Endothelial cell of umbilical vein (primary cell): Measurements from ENCODE around the gene ICE2. TPM values are rescaled to one million over a fixed set of nuclear protein-coding genes. Genes with fewer than 3 reads are reported as not detected.

ENCODE experiments used
- BruUV-seq: library from RNA; stranded (reverse); fragments of 400-500 nt; replicated peaks from 2 replicates; lab custom pipeline; 2021; lab: Mats Ljungman, UMichigan
- CTCF ChIA-PET: fragments of 300-600, 350-600 bp; sonication (Branson Sonifier 250); formaldehyde crosslinking; loops from one replicate; lab custom pipeline; 2021; ENCODE audit warnings: antibody characterized with exemption, inconsistent platforms; lab: Charles Lee
- POLR2A ChIA-PET: fragments of 300-600, 350-600 bp; sonication (Branson Sonifier 250); formaldehyde crosslinking; loops from one replicate; lab custom pipeline; 2021; ENCODE audit warnings: antibody characterized with exemption, inconsistent platforms; lab: Charles Lee
- DNase-seq: peaks from one replicate; pipeline ENCODE4 v3.0.0-alpha.2; 2011; ENCODE audit warnings: low read depth, low spot score
- FAIRE-seq: peaks from 2 replicates; lab custom pipeline; 2011; peaks lifted over from hg19 to GRCh38; lab: Jason Lieb, UNC
- H2AFZ ChIP-seq: 2 replicates; pipeline ENCODE4 v1.6.0; 2012; ENCODE audit warnings: low read depth, low read length, control low read depth, inconsistent platforms
- H3K27ac ChIP-seq: 2 replicates; pipeline ENCODE4 v1.5.1; 2011; ENCODE audit warnings: low read depth, mild to moderate bottlenecking, control low read depth, low read length, moderate library complexity; ENCODE audit not compliant: insufficient read depth
- H3K27me3 ChIP-seq, 2 experiments: 2 replicates each; pipeline versions ENCODE4 v1.6.0 to v1.6.1; 2011; ENCODE audit warnings: low read length in 2 of 2, mixed read lengths in 1 of 2; ENCODE audit not compliant: control insufficient read depth in 2 of 2, insufficient read depth in 2 of 2
- H3K36me3 ChIP-seq, 2 experiments: 2 replicates in 1 of 2; 3 replicates in 1 of 2; pipeline ENCODE4 v1.5.1; 2011; ENCODE audit warnings: low read length in 2 of 2, mild to moderate bottlenecking in 1 of 2, moderate library complexity in 1 of 2; ENCODE audit not compliant: control insufficient read depth in 2 of 2, insufficient read depth in 2 of 2; ENCODE audit errors: extremely low read depth in 1 of 2
- H3K4me1 ChIP-seq: 3 replicates; pipeline ENCODE4 v1.5.1; 2011; ENCODE audit warnings: mild to moderate bottlenecking, low read length; ENCODE audit not compliant: control insufficient read depth, insufficient read depth; ENCODE audit errors: extremely low read depth
- H3K4me2 ChIP-seq: 2 replicates; pipeline ENCODE4 v1.6.1; 2011; ENCODE audit warnings: low read length, control low read depth, mixed read lengths; ENCODE audit not compliant: insufficient read depth
- H3K4me3 ChIP-seq, 3 experiments: fragments of 200-600 bp in 1 of 3; sonication (generic), shearing (Covaris generic) in 1 of 3; replicated peaks in 1 of 3; 2 replicates each; pipeline ENCODE4 v1.5.1; 2011 to 2016; ENCODE audit warnings: control low read depth in 3 of 3, low read length in 3 of 3, mild to moderate bottlenecking in 2 of 3, inconsistent platforms in 1 of 3, low read depth in 1 of 3, moderate library complexity in 1 of 3; ENCODE audit not compliant: insufficient read depth in 1 of 3
- H3K79me2 ChIP-seq: 2 replicates; pipeline ENCODE4 v1.6.0; 2012; ENCODE audit warnings: low read length, inconsistent platforms; ENCODE audit not compliant: control insufficient read depth, insufficient read depth
- H3K9ac ChIP-seq: replicated peaks from 2 replicates; pipeline ENCODE3; 2011; ENCODE audit warnings: low read length, control low read depth; ENCODE audit not compliant: insufficient read depth; ENCODE audit errors: extremely low read depth
- H3K9me1 ChIP-seq: replicated peaks from 3 replicates; pipeline ENCODE4 v1.6.0; 2011; ENCODE audit warnings: mild to moderate bottlenecking, low read length; ENCODE audit not compliant: control insufficient read depth, insufficient read depth; ENCODE audit errors: extremely low read depth
- H3K9me3 ChIP-seq: replicated peaks from 2 replicates; pipeline ENCODE4 v1.5.1; 2012; ENCODE audit warnings: low read length, inconsistent platforms; ENCODE audit not compliant: control insufficient read depth, insufficient read depth
- H4K20me1 ChIP-seq: replicated peaks from 2 replicates; pipeline ENCODE3; 2011; ENCODE audit warnings: mild to moderate bottlenecking, low read length; ENCODE audit not compliant: control insufficient read depth, insufficient read depth; ENCODE audit errors: extremely low read depth
- CTCF ChIP-seq, 2 donors: IDR thresholded peaks; 1 replicate in 1 of 2; 2 replicates in 1 of 2; pipeline ENCODE4 v1.5.1; 2011; ENCODE audit warnings: low read length in 2 of 2, mild to moderate bottlenecking in 2 of 2, moderate library complexity in 2 of 2, control low read depth in 1 of 2, inconsistent platforms in 1 of 2, low read depth in 1 of 2; ENCODE audit not compliant: insufficient read depth in 1 of 2; ENCODE audit errors: extremely low read depth in 1 of 2
- EZH2 ChIP-seq: IDR thresholded peaks from 2 replicates; pipeline ENCODE4 v1.6.1; 2012; ENCODE audit warnings: borderline replicate concordance, low read depth, mild to moderate bottlenecking, moderate library complexity, low read length, inconsistent platforms; ENCODE audit not compliant: severe bottlenecking
- FOS ChIP-seq: IDR thresholded peaks from 2 replicates; pipeline ENCODE4 v1.6.1; 2011; ENCODE audit warnings: mild to moderate bottlenecking, low read length, moderate library complexity, borderline replicate concordance; ENCODE audit not compliant: insufficient read depth
- GATA2 ChIP-seq: IDR thresholded peaks from 2 replicates; pipeline ENCODE4 v1.7.0; 2011; ENCODE audit warnings: low read depth, mild to moderate bottlenecking, moderate library complexity, mixed read lengths, low read length; ENCODE audit not compliant: insufficient read length, insufficient read depth
- JUN ChIP-seq: IDR thresholded peaks from 2 replicates; pipeline ENCODE4 v1.6.1; 2011; ENCODE audit warnings: borderline replicate concordance, low read depth; ENCODE audit not compliant: insufficient read length, insufficient read depth
- MAX ChIP-seq: IDR thresholded peaks from 2 replicates; pipeline ENCODE4 v1.6.1; 2011; ENCODE audit not compliant: insufficient read depth, insufficient read length
- POLR2A ChIP-seq: IDR thresholded peaks from 2 replicates; pipeline ENCODE4 v1.6.1; 2012; ENCODE audit warnings: low read depth, mild to moderate bottlenecking, control low read depth, low read length
- POLR2AphosphoS5 ChIP-seq: IDR thresholded peaks from 2 replicates; pipeline ENCODE4 v1.6.1; 2012; ENCODE audit warnings: low read depth, mild to moderate bottlenecking, control low read depth, low read length, moderate library complexity; ENCODE audit not compliant: insufficient read depth
- dilution Hi-C: fragments of 300-500 bp; cut with MboI; formaldehyde crosslinking; loops from one replicate; pipeline ENCODE4 v1.15.0; 2019; ENCODE audit warnings: low sequenced_read_pairs; ENCODE audit not compliant: extremely low pct_ligation_motif_present
- intact Hi-C: fragments of 100-400 bp; cut with micrococcal nuclease; formaldehyde crosslinking; loops from one replicate; pipeline ENCODE4 v1.10.0; 2022
- polyA plus RNA-seq, 4 experiments: library from polyadenylated mRNA; depleted of rRNA in 3 of 4; stranded (reverse) in 3 of 4; unstranded in 1 of 4; fragments of >200 nt; gene quantifications; 2 replicates each; pipeline versions ENCODE4 v1.2.1 to v1.2.3, GENCODE V29; 2011 to 2012; ENCODE audit warnings: missing spikeins in 1 of 4
- total RNA-seq: library from RNA; stranded (reverse); gene quantifications from 2 replicates; pipeline ENCODE4 v1.2.3, GENCODE V29; 2021

Gene ICE2
- total and polyA plus RNA-seq, 2 donors (not counting 3 experiments of a cell fraction or from before 2014, with no cell fraction given) = 22.1 to 57.0 TPM

- H4K20me1 ChIP-seq = peaks cover 20% of the 10 kb centered on the region
- H3K4me2 ChIP-seq = peak overlapping the region; percentile 96
- H3K9ac ChIP-seq = peak overlapping the region; percentile 100
- dilution Hi-C loops (no loop called here), intact Hi-C loops (loop anchor here (1.0 to 2.0 kb wide), 3 partner anchors 19 to 86 kb away; partner anchors contain the start of gene ICE2)
- no peaks in the 10 kb centered on the region for H3K9me1 ChIP-seq
- no TSS peak for BruUV-seq
- peaks cover 96% of the 10 kb centered on the region for H3K79me2 ChIP-seq
- CTCF ChIA-PET = interaction anchor here (0.6 to 3.8 kb wide), 8 partner anchors 19 to 50 kb away, joined by 3 to 23 read pairs (median 4); no protein-coding TSS in a partner anchor
- FAIRE-seq (peak; percentile 91), DNase-seq (peak; percentile 94)
- no peaks in the 10 kb centered on the region for H3K27me3 ChIP-seq
- peak overlapping the region; percentile 97 for H3K27ac ChIP-seq
- H2AFZ ChIP-seq = no peak overlapping the region
- peak overlapping the region in 2 of 3 experiments; percentile 2 to 96 for H3K4me3 ChIP-seq
- H3K36me3 ChIP-seq = peaks cover 5 to 11% of the 10 kb centered on the region in 2 experiments
- POLR2A ChIA-PET = interaction anchor here (0.6 to 4.7 kb wide), 9 partner anchors 12 to 123 kb away, joined by 3 to 27 read pairs (median 3); no protein-coding TSS in a partner anchor
- H3K9me3 ChIP-seq = no peaks in the 10 kb centered on the region
- H3K4me1 ChIP-seq = peaks cover 74% of the 10 kb centered on the region
- peak; percentile 95 for TF ChIP-seq POLR2AphosphoS5
- TF ChIP-seq POLR2A = peak; percentile 94
- peak; percentile 52 for TF ChIP-seq JUN
- TF ChIP-seq MAX = no peak
- TF ChIP-seq FOS = peak; percentile 88
- TF ChIP-seq EZH2 = no peak
- TF ChIP-seq CTCF (IDR thresholded peaks at IDR 0.05; ENCODE audit: extremely low read depth in 1 of 2, insufficient read depth in 1 of 2, low read depth in 1 of 2, low read length in 2 of 2) = no peak
- peak; percentile 66 for TF ChIP-seq GATA2
These were observed 85.8 kb downstream of the ICE2 start for GRCh38 chr15:60392986-60393790.
